GM23338 (cell line): ENCODE data around the gene NXN. TPM values are rescaled to one million over a fixed set of nuclear protein-coding genes. Genes with fewer than 3 reads are reported as not detected.

Experiments
- ATAC-seq: fragments of 200-7000 bp; cut with Tn5 transposase; 3 replicates; pipeline ENCODE4 v1.9.1; 2020
- DNase-seq: peaks from one replicate; pipeline ENCODE4 v3.0.0-alpha.2; 2015; ENCODE audit warnings: low spot score
- H2AFZ ChIP-seq: fragments of 200-600 bp; sonication (generic); 2 replicates; pipeline ENCODE4 v1.8.0; 2016; ENCODE audit warnings: antibody characterized with exemption, mild to moderate bottlenecking, moderate library complexity
- H3F3A ChIP-seq: fragments of 200-600 bp; sonication (generic); replicated peaks from 2 replicates; pipeline ENCODE4 v1.8.0; 2017; ENCODE audit warnings: antibody characterized with exemption, mixed run types, low read depth
- H3K27ac ChIP-seq: fragments of 200-600 bp; sonication (generic); 2 replicates; pipeline ENCODE4 v1.6.1; 2016; ENCODE audit warnings: low read depth
- H3K27me3 ChIP-seq: fragments of 200-600 bp; sonication (generic); 2 replicates; pipeline ENCODE4 v1.8.0; 2016; ENCODE audit warnings: mild to moderate bottlenecking, mixed run types, moderate library complexity; ENCODE audit not compliant: insufficient read depth
- H3K36me3 ChIP-seq: fragments of 200-600 bp; sonication (generic); 2 replicates; pipeline ENCODE4 v1.8.0; 2016; ENCODE audit warnings: mild to moderate bottlenecking; ENCODE audit not compliant: insufficient read depth
- H3K4me1 ChIP-seq: fragments of 200-600 bp; sonication (generic); 2 replicates; pipeline ENCODE4 v1.8.0; 2016; ENCODE audit warnings: mild to moderate bottlenecking, moderate library complexity; ENCODE audit not compliant: insufficient read depth
- H3K4me2 ChIP-seq: fragments of 200-600 bp; sonication (generic); 2 replicates; pipeline ENCODE4 v1.7.1; 2017; ENCODE audit warnings: mixed run types
- H3K4me3 ChIP-seq: fragments of 200-600 bp; sonication (generic); 2 replicates; pipeline ENCODE4 v1.6.1; 2016; ENCODE audit warnings: mixed run types
- H3K79me2 ChIP-seq: fragments of 200-600 bp; sonication (generic); replicated peaks from 2 replicates; pipeline ENCODE4 v1.8.0; 2017; ENCODE audit warnings: mild to moderate bottlenecking; ENCODE audit not compliant: insufficient read depth
- H3K9me2 ChIP-seq: fragments of 200-600 bp; sonication (generic); 2 replicates; pipeline ENCODE4 v1.8.0; 2017; ENCODE audit not compliant: insufficient read depth
- H4K20me1 ChIP-seq: fragments of 200-600 bp; sonication (generic); replicated peaks from 2 replicates; pipeline ENCODE4 v1.8.0; 2017; ENCODE audit warnings: mild to moderate bottlenecking; ENCODE audit not compliant: insufficient read depth
- H3K27ac Mint-ChIP-seq: 2 replicates; pipeline ENCODE4 v1.8.0; 2020; ENCODE audit warnings: inconsistent platforms, mild to moderate bottlenecking, moderate library complexity, mixed read lengths
- H3K27me3 Mint-ChIP-seq: 3 replicates; pipeline ENCODE4 v1.8.0; 2022; ENCODE audit warnings: low read depth, mild to moderate bottlenecking, moderate library complexity, mixed read lengths, inconsistent platforms; ENCODE audit not compliant: insufficient read depth, poor library complexity
- H3K36me3 Mint-ChIP-seq: 3 replicates; pipeline ENCODE4 v1.8.0; 2021; ENCODE audit warnings: low read depth, mild to moderate bottlenecking, inconsistent platforms, moderate library complexity, mixed read lengths
- H3K4me1 Mint-ChIP-seq: 3 replicates; pipeline ENCODE4 v1.8.0; 2020; ENCODE audit warnings: mild to moderate bottlenecking, inconsistent platforms, mixed read lengths
- H3K4me3 Mint-ChIP-seq: 3 replicates; pipeline ENCODE4 v1.8.0; 2021; ENCODE audit warnings: moderate library complexity, mild to moderate bottlenecking, inconsistent platforms, mixed read lengths
- H3K9me3 Mint-ChIP-seq: 3 replicates; pipeline ENCODE4 v1.8.0; 2020; ENCODE audit warnings: moderate library complexity, mild to moderate bottlenecking, inconsistent platforms, mixed read lengths
- CREB1 ChIP-seq: fragments of 250-450 bp; sonication (Bioruptor Pico); IDR thresholded peaks from 2 replicates; pipeline ENCODE4 v1.5.0; 2020; ENCODE audit warnings: low read depth, mild to moderate bottlenecking, moderate library complexity
- EZH2 ChIP-seq: fragments of 200-600 bp; sonication (generic); IDR thresholded peaks from one replicate; pipeline ENCODE4 v1.8.0; 2017; ENCODE audit warnings: antibody characterized with exemption, mild to moderate bottlenecking, low read depth; ENCODE audit not compliant: unreplicated experiment
- EZH2phosphoT487 ChIP-seq: fragments of 200-600 bp; sonication (generic); IDR thresholded peaks from one replicate; pipeline ENCODE4 v1.8.1; 2018; ENCODE audit warnings: antibody characterized with exemption; ENCODE audit not compliant: unreplicated experiment
- NANOG ChIP-seq: IDR thresholded peaks from 2 replicates; pipeline ENCODE4 v1.6.1; 2016; ENCODE audit warnings: antibody characterized with exemption, borderline replicate concordance
- POLR2AphosphoS5 ChIP-seq: IDR thresholded peaks from 2 replicates; pipeline ENCODE4 v1.6.1; 2016; ENCODE audit warnings: antibody characterized with exemption, low read depth
- ZNF331 ChIP-seq: fragments of 250-450 bp; sonication (Bioruptor Pico); IDR thresholded peaks from 2 replicates; pipeline ENCODE4 v1.5.0; 2020; ENCODE audit warnings: low read depth, mild to moderate bottlenecking, moderate library complexity
- polyA plus RNA-seq: library from polyadenylated mRNA; unstranded; fragments of >200 nt; fragmentation: Nextera tagmentation; extraction: Ambion mirVana; gene quantifications from 2 replicates; pipeline ENCODE4 v1.2.1, GENCODE V29; 2016
- total RNA-seq: library from RNA; depleted of rRNA; stranded (reverse); fragments of >200 nt; shearing (Covaris generic); gene quantifications from 2 replicates; pipeline ENCODE4 v1.2.3, GENCODE V29; 2014
- TF ChIP-seq, protein P1 (sequence below): fragments of 250-450 bp; sonication (Bioruptor Pico); IDR thresholded peaks from 2 replicates; pipeline ENCODE4 v1.5.0; 2020; ENCODE audit warnings: mild to moderate bottlenecking, moderate library complexity
- TF ChIP-seq, protein P2 (sequence below), 2 experiments: fragments of 200-600 bp in 1 of 2; sonication (generic) in 1 of 2; conservative IDR thresholded peaks; 2 replicates each; pipeline versions ENCODE4 v1.5.1 to v1.6.1; 2016 to 2017; ENCODE audit warnings: antibody characterized with exemption in 2 of 2, low read depth in 2 of 2, mild to moderate bottlenecking in 2 of 2, moderate library complexity in 1 of 2
- TF ChIP-seq, protein P3 (sequence below): IDR thresholded peaks from 2 replicates; pipeline ENCODE4 v1.6.1; 2016; ENCODE audit warnings: antibody characterized with exemption
- TF ChIP-seq, protein P4 (sequence below): IDR thresholded peaks from one replicate; pipeline ENCODE4 v1.6.1; 2018; ENCODE audit warnings: antibody characterized with exemption; ENCODE audit not compliant: unreplicated experiment

The NXN gene
- total and polyA plus RNA-seq, 2 experiments from 2014 or later, result 31.8 to 105 TPM

DNA sequence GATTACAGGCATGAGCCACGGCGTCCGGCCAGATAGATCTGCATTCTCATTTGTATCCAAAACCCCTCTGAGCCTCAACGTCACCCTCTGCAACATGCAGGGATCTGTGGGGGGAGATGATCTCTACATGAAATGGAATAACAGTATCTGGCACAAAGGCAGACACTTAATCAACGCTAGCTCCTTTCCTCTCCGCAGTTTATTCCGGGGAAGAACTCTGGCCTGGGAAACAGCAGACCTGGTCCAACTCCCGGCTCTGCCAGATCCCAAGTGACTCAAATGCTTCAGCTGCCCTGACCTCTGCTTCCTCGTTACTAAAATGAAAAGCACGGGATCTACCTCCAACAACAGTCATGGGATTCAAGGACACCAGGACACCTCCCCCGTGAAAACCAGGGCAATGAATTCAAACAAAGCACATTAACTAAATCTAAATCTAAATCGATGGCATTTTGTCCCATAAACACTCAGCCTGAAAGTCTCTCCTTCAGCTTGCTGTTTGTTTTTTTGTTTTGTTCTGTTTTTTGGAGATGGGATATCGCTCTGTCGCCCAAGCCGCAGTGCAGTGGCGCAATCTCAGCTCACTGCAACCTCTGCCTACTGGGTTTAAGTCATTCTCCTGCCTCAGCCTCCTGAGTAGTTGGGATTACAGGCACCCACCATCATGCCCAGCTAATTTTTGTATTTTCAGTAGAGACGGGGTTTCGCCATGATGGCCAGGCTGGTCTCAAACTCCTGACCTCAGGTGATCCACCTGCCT lies 78.2 kb downstream of the NXN start:
- ATAC-seq (peak; percentile 35), DNase-seq (peak; percentile 51)
- peaks cover 11% of the 10 kb centered on the region for H3K36me3 Mint-ChIP-seq
- H3K9me3 Mint-ChIP-seq, result no peaks in the 10 kb centered on the region
- H3K9me2 ChIP-seq, result no peaks in the 10 kb centered on the region
- H3K4me1 Mint-ChIP-seq, result peaks cover 52% of the 10 kb centered on the region
- peaks cover 61% of the 10 kb centered on the region for H3K4me1 ChIP-seq
- TF ChIP-seq, protein P1, sequence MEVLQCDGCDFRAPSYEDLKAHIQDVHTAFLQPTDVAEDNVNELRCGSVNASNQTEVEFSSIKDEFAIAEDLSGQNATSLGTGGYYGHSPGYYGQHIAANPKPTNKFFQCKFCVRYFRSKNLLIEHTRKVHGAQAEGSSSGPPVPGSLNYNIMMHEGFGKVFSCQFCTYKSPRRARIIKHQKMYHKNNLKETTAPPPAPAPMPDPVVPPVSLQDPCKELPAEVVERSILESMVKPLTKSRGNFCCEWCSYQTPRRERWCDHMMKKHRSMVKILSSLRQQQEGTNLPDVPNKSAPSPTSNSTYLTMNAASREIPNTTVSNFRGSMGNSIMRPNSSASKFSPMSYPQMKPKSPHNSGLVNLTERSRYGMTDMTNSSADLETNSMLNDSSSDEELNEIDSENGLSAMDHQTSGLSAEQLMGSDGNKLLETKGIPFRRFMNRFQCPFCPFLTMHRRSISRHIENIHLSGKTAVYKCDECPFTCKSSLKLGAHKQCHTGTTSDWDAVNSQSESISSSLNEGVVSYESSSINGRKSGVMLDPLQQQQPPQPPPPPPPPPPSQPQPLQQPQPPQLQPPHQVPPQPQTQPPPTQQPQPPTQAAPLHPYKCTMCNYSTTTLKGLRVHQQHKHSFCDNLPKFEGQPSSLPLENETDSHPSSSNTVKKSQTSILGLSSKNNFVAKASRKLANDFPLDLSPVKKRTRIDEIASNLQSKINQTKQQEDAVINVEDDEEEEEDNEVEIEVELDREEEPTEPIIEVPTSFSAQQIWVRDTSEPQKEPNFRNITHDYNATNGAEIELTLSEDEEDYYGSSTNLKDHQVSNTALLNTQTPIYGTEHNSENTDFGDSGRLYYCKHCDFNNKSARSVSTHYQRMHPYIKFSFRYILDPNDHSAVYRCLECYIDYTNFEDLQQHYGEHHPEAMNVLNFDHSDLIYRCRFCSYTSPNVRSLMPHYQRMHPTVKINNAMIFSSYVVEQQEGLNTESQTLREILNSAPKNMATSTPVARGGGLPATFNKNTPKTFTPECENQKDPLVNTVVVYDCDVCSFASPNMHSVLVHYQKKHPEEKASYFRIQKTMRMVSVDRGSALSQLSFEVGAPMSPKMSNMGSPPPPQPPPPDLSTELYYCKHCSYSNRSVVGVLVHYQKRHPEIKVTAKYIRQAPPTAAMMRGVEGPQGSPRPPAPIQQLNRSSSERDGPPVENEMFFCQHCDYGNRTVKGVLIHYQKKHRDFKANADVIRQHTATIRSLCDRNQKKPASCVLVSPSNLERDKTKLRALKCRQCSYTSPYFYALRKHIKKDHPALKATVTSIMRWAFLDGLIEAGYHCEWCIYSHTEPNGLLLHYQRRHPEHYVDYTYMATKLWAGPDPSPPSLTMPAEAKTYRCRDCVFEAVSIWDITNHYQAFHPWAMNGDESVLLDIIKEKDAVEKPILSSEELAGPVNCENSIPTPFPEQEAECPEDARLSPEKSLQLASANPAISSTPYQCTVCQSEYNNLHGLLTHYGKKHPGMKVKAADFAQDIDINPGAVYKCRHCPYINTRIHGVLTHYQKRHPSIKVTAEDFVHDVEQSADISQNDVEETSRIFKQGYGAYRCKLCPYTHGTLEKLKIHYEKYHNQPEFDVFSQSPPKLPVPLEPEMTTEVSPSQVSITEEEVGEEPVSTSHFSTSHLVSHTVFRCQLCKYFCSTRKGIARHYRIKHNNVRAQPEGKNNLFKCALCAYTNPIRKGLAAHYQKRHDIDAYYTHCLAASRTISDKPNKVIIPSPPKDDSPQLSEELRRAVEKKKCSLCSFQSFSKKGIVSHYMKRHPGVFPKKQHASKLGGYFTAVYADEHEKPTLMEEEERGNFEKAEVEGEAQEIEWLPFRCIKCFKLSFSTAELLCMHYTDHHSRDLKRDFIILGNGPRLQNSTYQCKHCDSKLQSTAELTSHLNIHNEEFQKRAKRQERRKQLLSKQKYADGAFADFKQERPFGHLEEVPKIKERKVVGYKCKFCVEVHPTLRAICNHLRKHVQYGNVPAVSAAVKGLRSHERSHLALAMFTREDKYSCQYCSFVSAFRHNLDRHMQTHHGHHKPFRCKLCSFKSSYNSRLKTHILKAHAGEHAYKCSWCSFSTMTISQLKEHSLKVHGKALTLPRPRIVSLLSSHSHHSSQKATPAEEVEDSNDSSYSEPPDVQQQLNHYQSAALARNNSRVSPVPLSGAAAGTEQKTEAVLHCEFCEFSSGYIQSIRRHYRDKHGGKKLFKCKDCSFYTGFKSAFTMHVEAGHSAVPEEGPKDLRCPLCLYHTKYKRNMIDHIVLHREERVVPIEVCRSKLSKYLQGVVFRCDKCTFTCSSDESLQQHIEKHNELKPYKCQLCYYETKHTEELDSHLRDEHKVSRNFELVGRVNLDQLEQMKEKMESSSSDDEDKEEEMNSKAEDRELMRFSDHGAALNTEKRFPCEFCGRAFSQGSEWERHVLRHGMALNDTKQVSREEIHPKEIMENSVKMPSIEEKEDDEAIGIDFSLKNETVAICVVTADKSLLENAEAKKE (CRISPR knock-in tag), result no peak
- TF ChIP-seq EZH2phosphoT487 (no peak), ZNF331 (CRISPR knock-in tag) (no peak), EZH2 (no peak), NANOG (no peak), CREB1 (CRISPR knock-in tag) (no peak), POLR2AphosphoS5 (no peak)
- TF ChIP-seq, protein P2, sequence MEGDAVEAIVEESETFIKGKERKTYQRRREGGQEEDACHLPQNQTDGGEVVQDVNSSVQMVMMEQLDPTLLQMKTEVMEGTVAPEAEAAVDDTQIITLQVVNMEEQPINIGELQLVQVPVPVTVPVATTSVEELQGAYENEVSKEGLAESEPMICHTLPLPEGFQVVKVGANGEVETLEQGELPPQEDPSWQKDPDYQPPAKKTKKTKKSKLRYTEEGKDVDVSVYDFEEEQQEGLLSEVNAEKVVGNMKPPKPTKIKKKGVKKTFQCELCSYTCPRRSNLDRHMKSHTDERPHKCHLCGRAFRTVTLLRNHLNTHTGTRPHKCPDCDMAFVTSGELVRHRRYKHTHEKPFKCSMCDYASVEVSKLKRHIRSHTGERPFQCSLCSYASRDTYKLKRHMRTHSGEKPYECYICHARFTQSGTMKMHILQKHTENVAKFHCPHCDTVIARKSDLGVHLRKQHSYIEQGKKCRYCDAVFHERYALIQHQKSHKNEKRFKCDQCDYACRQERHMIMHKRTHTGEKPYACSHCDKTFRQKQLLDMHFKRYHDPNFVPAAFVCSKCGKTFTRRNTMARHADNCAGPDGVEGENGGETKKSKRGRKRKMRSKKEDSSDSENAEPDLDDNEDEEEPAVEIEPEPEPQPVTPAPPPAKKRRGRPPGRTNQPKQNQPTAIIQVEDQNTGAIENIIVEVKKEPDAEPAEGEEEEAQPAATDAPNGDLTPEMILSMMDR (conservative IDR thresholded peaks at IDR 0.05; ENCODE audit: low read depth in 2 of 2), result no peak
- TF ChIP-seq, protein P3, sequence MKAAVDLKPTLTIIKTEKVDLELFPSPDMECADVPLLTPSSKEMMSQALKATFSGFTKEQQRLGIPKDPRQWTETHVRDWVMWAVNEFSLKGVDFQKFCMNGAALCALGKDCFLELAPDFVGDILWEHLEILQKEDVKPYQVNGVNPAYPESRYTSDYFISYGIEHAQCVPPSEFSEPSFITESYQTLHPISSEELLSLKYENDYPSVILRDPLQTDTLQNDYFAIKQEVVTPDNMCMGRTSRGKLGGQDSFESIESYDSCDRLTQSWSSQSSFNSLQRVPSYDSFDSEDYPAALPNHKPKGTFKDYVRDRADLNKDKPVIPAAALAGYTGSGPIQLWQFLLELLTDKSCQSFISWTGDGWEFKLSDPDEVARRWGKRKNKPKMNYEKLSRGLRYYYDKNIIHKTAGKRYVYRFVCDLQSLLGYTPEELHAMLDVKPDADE, result no peak
- TF ChIP-seq, protein P4, sequence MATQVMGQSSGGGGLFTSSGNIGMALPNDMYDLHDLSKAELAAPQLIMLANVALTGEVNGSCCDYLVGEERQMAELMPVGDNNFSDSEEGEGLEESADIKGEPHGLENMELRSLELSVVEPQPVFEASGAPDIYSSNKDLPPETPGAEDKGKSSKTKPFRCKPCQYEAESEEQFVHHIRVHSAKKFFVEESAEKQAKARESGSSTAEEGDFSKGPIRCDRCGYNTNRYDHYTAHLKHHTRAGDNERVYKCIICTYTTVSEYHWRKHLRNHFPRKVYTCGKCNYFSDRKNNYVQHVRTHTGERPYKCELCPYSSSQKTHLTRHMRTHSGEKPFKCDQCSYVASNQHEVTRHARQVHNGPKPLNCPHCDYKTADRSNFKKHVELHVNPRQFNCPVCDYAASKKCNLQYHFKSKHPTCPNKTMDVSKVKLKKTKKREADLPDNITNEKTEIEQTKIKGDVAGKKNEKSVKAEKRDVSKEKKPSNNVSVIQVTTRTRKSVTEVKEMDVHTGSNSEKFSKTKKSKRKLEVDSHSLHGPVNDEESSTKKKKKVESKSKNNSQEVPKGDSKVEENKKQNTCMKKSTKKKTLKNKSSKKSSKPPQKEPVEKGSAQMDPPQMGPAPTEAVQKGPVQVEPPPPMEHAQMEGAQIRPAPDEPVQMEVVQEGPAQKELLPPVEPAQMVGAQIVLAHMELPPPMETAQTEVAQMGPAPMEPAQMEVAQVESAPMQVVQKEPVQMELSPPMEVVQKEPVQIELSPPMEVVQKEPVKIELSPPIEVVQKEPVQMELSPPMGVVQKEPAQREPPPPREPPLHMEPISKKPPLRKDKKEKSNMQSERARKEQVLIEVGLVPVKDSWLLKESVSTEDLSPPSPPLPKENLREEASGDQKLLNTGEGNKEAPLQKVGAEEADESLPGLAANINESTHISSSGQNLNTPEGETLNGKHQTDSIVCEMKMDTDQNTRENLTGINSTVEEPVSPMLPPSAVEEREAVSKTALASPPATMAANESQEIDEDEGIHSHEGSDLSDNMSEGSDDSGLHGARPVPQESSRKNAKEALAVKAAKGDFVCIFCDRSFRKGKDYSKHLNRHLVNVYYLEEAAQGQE, result no peak
- peak overlapping the region; percentile 98 for H3K27ac ChIP-seq
- H3K27me3 Mint-ChIP-seq, result peaks cover 13% of the 10 kb centered on the region
- H3K4me3 Mint-ChIP-seq, result no peak overlapping the region; the same call in 2 of the 3 replicates
- H3K79me2 ChIP-seq, result peaks cover 100% of the 10 kb centered on the region
- H3K4me2 ChIP-seq, result peak overlapping the region; percentile 53
- H3K27ac Mint-ChIP-seq, result peak overlapping the region; percentile 87
- peaks cover 8% of the 10 kb centered on the region for H4K20me1 ChIP-seq
- peaks cover 11% of the 10 kb centered on the region; the same call in 1 of the 2 replicates for H3F3A ChIP-seq
- H3K36me3 ChIP-seq, result no peaks in the 10 kb centered on the region
- H2AFZ ChIP-seq, result no peak overlapping the region
- peak overlapping the region; percentile 7; the same call in 1 of the 2 replicates for H3K4me3 ChIP-seq
- no peaks in the 10 kb centered on the region for H3K27me3 ChIP-seq
